ENCODE data around the gene SMAD3.
"Not testable (repeated sequence)": the region's sequence is repeated elsewhere in the genome, so short reads cannot be mapped to it uniquely, and the experiment has no call there.

Gene SMAD3

GRCh38 chr15:67063689-67064606 is 1.5 kb upstream of the SMAD3 start:
- DNase-seq (ENCODE audit: low read depth, low spot score), result peak; percentile 96

GRCh38 chr15:67064607-67065530 is 533 bp upstream of the SMAD3 start:
- peak; percentile 89 for DNase-seq (ENCODE audit: low read depth, low spot score)

- no peak for DNase-seq (ENCODE audit: low read depth, low spot score)
Measured at GRCh38 chr15:67066041-67066958, 898 bp downstream of the SMAD3 start.

- peak; percentile 44 for DNase-seq (ENCODE audit: low read depth, low spot score)
Measured at GRCh38 chr15:67066959-67067853, 1.8 kb downstream of the SMAD3 start.

- DNase-seq (ENCODE audit: low read depth, low spot score), result no peak
Measured at GRCh38 chr15:67067930-67068551, 2.6 kb downstream of the SMAD3 start.

GRCh38 chr15:67068710-67069400 is 3.5 kb downstream of the SMAD3 start:
- no peak for DNase-seq (ENCODE audit: low read depth, low spot score)

GRCh38 chr15:67070150-67070549 is 4.7 kb downstream of the SMAD3 start:
- no peak for DNase-seq (ENCODE audit: low read depth, low spot score)

- DNase-seq (ENCODE audit: low read depth, low spot score), result peak; percentile 52
Measured at GRCh38 chr15:67070892-67071664, 5.7 kb downstream of the SMAD3 start.

GRCh38 chr15:67072442-67072841 is 7.0 kb downstream of the SMAD3 start:
- no peak for DNase-seq (ENCODE audit: low read depth, low spot score)

- no peak for DNase-seq (ENCODE audit: low read depth, low spot score)
Measured at GRCh38 chr15:67072958-67073357, 7.6 kb downstream of the SMAD3 start.

- DNase-seq (ENCODE audit: low read depth, low spot score), result no peak
Measured at GRCh38 chr15:67074886-67075229, 9.5 kb downstream of the SMAD3 start.

GRCh38 chr15:67075555-67076135 is 10.2 kb downstream of the SMAD3 start:
- DNase-seq (ENCODE audit: low read depth, low spot score), result not testable (repeated sequence)

GRCh38 chr15:67076147-67076843 is 10.9 kb downstream of the SMAD3 start:
- peak; percentile 53 for DNase-seq (ENCODE audit: low read depth, low spot score)

- DNase-seq (ENCODE audit: low read depth, low spot score), result peak; percentile 78
Measured at GRCh38 chr15:67077641-67078215, 12.3 kb downstream of the SMAD3 start.

GRCh38 chr15:67079361-67079760 is 14.0 kb downstream of the SMAD3 start:
- no peak for DNase-seq (ENCODE audit: low read depth, low spot score)

GRCh38 chr15:67080118-67080899 is 14.9 kb downstream of the SMAD3 start:
- DNase-seq (ENCODE audit: low read depth, low spot score), result no peak
